ENCODE data around the gene ADSL.

DNA sequence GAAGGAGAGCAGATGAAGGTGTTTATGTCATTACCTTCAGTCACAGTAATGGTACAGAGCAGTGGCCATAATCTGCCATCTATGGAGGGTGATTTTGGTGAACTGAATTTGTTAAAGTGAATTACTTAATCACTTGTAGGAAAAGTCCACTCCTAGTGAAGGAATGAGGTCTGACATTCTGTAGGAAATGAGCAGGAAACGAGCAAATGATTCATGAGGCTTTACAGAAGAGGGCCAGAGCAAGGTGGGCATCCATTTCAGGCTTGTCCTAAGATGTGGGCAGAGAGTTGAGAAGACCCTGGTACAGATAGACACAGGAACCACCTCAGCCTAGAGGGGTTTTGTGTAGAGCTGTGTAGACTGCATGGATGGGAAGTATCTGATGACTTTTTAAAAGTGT lies 18.1 kb downstream of the ADSL start:
- TF ChIP-seq POLR2A (IDR thresholded peaks at IDR 0.05), result no peak
- TF ChIP-seq, protein P1, sequence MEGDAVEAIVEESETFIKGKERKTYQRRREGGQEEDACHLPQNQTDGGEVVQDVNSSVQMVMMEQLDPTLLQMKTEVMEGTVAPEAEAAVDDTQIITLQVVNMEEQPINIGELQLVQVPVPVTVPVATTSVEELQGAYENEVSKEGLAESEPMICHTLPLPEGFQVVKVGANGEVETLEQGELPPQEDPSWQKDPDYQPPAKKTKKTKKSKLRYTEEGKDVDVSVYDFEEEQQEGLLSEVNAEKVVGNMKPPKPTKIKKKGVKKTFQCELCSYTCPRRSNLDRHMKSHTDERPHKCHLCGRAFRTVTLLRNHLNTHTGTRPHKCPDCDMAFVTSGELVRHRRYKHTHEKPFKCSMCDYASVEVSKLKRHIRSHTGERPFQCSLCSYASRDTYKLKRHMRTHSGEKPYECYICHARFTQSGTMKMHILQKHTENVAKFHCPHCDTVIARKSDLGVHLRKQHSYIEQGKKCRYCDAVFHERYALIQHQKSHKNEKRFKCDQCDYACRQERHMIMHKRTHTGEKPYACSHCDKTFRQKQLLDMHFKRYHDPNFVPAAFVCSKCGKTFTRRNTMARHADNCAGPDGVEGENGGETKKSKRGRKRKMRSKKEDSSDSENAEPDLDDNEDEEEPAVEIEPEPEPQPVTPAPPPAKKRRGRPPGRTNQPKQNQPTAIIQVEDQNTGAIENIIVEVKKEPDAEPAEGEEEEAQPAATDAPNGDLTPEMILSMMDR (IDR thresholded peaks at IDR 0.05), result no peak

Data from lower leg skin (tissue), 3 donors.